ENCODE data around the gene GUCY1B1.

GUCY1B1 gene

GRCh38 chr4:155758481-155759371 lies at the start of gene GUCY1B1:
TSS of gene GUCY1B1 (plus strand) at chr4:155759021. CDS start at chr4:155759141, 120 bp downstream.
- peak; percentile 96 for DNase-seq

GRCh38 chr4:155709918-155710317 lies 48.9 kb upstream of the GUCY1B1 start:
- no peak for DNase-seq

GRCh38 chr4:155711556-155711955 lies 47.3 kb upstream of the GUCY1B1 start:
- no peak for DNase-seq

GRCh38 chr4:155712846-155713245 lies 46.0 kb upstream of the GUCY1B1 start:
- no peak for DNase-seq

DNA sequence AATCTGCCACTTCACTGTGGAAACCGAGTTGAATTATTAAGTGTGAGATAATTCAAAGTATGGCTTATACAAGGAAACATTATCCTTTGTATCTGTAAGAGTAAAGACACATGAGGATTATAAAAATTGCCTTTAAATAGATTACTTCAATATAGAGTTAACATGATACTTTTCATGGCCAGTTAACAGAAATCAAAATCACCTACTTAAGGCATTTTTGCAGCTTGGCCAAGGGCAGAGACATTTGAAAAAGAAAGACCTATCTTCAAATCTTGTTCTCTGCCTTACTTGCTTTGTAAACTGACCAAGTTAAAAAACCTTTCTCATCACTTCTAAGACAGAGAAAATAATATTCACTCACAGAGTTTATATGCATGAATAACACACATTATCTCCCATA lies 44.9 kb upstream of the GUCY1B1 start:
- DNase-seq: no peak

DNA sequence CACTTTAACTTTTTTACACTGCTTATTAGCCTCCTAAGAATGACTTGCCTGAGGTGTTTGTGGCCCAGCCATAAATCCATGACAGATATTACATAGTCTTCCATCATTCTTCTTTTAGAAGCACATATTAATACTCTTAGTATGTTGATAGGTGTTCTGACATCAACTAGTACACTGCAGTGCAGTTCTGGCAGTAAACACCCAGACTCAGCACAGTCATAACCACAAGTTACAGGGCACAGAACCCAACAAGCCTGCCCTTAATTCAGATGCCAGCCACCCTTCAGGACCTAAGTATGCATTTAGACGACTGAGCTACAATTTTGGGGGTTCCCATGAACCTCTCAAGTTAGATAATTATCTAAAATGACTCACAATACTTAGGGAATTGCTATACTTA lies 36.5 kb upstream of the GUCY1B1 start:
- DNase-seq: no peak

DNA sequence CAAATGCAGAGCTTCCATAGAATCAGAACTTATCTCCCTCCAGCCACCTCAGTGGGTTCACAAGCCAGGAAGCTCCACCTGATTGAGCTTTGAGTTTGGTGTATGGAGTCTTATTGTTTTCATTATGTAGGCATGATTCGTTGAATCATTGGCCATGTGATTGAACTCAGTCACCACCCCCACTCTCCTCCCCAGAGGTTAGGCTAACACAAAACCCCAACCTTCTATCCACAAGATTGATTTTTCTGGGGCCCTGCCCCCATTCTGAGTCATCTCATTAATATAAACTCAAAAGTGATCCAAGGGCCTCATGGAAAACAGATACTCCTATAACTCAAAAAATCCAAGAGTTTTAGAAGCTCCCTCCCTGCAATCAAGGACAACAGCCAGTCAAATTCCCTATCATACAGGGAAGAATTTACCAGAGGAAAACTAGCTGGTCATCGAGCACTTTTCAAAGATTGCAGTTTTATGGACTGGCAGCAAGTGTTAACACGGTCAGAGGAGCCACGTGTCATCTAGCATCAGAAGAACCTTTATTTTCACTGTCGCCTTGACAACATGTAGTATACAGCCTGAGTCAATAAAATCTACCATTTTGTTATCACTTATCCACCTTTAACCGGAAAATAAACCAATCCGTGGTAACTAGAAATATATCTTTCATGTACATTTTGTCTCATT lies 35.9 kb upstream of the GUCY1B1 start:
- peak; percentile 87 for DNase-seq

- DNase-seq: peak; percentile 30
Measured at GRCh38 chr4:155724731-155725130, 34.1 kb upstream of the GUCY1B1 start.

GRCh38 chr4:155734065-155734464 lies 24.8 kb upstream of the GUCY1B1 start:
- peak; percentile 50 for DNase-seq

DNA sequence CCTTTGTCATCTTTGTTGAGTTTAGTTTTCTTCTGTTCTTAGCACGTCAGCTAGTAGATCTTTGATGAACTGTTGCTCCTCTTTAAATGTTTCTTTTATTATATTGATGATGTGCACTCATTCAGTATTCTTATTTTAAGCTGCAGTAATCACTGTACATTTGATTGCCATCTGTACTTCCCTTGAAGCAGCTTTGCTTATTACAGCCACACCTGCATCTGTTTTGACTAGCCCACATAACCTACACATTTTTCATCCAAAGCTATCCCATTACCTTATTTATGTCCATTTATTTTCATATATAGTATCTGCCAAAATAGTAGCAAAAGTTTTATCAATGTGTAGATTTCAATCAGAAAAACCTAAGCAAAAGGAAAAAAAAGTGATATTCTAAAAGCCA lies 23.9 kb upstream of the GUCY1B1 start:
- DNase-seq: no peak

GRCh38 chr4:155735496-155735895 lies 23.3 kb upstream of the GUCY1B1 start:
- no peak for DNase-seq

DNA sequence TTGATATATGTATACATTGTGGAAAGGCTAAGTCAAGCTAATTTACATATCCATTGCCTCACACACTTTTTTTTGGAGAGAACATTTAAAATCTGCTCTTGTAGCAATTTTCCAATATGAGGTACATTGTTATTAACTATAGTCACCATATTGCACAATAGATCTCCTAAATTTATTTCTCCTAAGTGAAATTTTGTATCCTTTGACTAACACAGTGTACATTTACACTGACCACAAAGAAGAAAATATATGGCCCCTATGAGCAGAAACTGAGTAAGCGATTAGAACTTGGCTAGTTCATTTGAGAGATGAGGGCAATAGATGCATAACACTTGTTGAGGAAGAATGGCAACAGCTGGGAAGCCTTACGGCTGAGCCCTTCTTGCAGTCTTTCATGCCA lies 20.3 kb upstream of the GUCY1B1 start:
- DNase-seq: peak; percentile 90

DNA sequence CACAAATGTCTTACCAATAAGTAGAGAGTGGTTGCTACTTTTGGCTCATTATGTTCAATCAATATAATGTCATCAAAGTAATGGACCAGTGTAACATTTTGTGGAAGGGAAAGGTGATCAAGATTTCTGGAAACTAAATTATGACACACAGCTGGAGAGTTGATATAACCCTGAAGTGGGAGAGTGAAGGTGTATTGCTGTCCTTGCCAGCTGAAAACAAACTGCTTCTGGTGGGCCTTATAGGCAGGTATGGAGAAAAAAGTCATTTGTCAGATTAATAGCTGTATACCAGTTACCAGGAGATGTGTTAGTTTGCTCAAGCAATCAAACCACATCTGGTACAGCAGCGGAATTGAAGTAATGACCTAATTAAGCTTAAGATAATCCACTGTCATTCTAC lies 17.3 kb upstream of the GUCY1B1 start:
- DNase-seq: no peak

DNA sequence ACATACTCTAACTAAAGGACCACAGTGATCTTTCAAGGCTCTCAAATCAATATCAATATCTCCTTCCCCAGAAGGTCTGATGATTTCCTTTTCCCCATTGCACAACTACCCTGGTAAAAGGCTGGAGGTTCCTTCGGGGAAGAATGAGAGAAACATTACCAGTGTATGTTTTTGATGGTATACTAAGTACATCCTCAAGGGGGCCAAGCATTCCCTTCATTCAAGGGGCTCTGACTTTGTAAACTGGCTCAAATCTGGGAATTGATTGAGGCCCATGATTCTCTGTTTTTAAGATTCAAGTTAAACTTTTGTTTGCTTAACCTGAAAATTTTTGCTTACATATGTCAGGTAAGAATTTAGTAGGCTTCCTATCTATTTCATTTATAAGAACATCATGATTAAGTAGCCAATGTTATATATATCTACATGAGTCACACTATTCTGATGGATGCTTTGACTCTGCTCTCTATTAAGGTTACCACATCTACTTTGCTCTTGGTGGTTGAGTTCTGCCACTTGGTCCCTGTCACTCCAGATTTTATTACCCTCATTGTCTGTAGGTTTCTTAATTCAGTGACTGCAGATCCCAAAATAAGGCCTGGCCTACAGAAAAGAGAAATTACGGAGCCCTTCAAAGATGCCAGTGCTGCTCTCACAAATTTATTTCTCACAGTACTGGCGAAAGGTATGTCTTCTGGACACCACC lies 16.4 kb upstream of the GUCY1B1 start:
- DNase-seq: no peak

GRCh38 chr4:155745984-155746383 lies 12.8 kb upstream of the GUCY1B1 start:
- DNase-seq: peak; percentile 35

DNA sequence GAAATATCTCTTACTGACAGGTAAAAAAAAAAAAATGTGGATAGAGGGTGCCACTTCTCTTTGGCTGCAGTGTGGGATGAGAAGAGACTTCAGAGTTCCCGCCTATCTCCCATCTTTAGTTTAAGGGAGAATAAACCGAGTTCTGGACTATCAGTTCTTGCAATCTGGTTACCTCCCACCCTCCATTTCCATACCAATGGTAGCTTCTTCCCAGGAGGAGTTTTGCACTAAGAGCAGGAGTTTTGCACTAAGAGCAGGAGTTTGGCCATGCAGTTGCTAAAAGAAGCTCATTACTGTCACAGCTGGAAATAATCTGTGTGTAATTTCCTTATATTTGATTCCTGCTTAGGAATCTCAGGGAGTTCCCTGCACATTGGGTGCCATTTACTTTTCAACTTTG lies 10.8 kb upstream of the GUCY1B1 start:
- no peak for DNase-seq

DNA sequence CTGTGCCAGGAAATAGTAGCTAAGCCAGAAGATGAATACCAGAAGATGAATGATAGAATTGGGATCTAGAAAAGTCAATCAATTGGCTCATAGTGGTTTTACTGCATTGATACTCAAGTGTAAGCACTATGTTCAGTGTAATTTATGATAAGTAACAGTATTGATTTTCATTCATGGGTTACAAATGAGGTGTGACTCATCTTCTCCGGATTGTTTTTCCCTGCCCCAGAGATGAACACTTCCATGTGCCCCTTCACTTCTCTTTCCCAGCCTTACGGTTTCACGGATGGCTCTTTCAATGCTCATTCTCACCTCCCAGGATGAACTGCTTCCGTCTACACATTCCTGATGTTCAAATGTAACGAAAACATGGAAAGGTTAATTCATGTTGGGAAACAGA lies 9.8 kb upstream of the GUCY1B1 start:
- no peak for DNase-seq

- DNase-seq: no peak
Measured at GRCh38 chr4:155751569-155751968, 7.3 kb upstream of the GUCY1B1 start.

DNA sequence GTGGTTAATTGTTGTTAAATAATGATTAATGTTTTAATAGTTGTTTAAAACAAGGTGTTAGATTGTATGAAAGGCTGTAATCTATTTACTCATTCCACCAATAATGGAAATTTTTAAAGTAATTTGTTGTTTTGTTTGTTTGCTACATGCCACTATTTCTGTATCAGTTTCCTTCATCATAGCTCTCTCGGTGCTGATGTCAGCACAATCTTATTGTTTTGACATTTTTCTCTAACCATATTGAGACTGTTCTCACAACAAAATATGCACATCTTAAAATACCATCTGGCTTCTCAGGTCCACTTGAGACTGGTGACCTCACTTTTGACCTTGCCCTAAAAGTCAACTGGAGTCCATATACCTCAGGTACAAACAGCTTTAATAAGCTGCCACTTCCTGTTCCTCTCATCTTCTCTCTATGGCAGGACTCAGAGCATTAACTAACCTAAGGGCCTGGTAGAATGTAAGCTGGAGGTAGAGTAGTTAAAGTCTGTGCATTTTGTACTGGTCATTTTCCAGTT lies 1.0 kb upstream of the GUCY1B1 start:
- DNase-seq: no peak

GRCh38 chr4:155759372-155760252 lies 791 bp downstream of the GUCY1B1 start:
- peak; percentile 21 for DNase-seq

- no peak for DNase-seq
Measured at GRCh38 chr4:155761047-155761446, 2.2 kb downstream of the GUCY1B1 start.

GRCh38 chr4:155761916-155762315 lies 3.1 kb downstream of the GUCY1B1 start:
- DNase-seq: no peak

Measured in fibroblast of skin of right quadriceps (primary cell).